HL-60/S4 treated with phorbol 12-myristate 13-acetate at 8.2 ng/mL for 4 days and 3 days (cell line): Measurements from ENCODE around the gene SLC35B3.
"Not testable (repeated sequence)": the region's sequence is repeated elsewhere in the genome, so short reads cannot be mapped to it uniquely, and the experiment has no call there.

Experiments used
- in situ Hi-C: fragments of 300-500 bp; cut with MboI; formaldehyde crosslinking; loops from 2 replicates; pipeline ENCODE4 v1.15.0; 2022; ENCODE audit warnings: low sequenced_read_pairs

SLC35B3 gene

GRCh38 chr6:8415913-8416312 is 19.4 kb downstream of the SLC35B3 start:
- in situ Hi-C loops = no loop called here

GRCh38 chr6:8415280-8415679 is 20.1 kb downstream of the SLC35B3 start:
- in situ Hi-C loops = no loop called here

- in situ Hi-C loops = no loop called here
These were observed 20.5 kb downstream of the SLC35B3 start for GRCh38 chr6:8414844-8415243.

- in situ Hi-C loops = not testable (repeated sequence)
These were observed 29.4 kb downstream of the SLC35B3 start for GRCh38 chr6:8405946-8406345.

- in situ Hi-C loops = no loop called here
These were observed 32.8 kb downstream of the SLC35B3 start for GRCh38 chr6:8402546-8402945.

- in situ Hi-C loops = no loop called here
These were observed 34.7 kb downstream of the SLC35B3 start for GRCh38 chr6:8400663-8401062.

GRCh38 chr6:8392569-8392968 is 42.8 kb downstream of the SLC35B3 start:
- in situ Hi-C loops = no loop called here

- in situ Hi-C loops = no loop called here
These were observed 43.4 kb downstream of the SLC35B3 start for GRCh38 chr6:8391934-8392333.

- in situ Hi-C loops = no loop called here
These were observed 46.1 kb downstream of the SLC35B3 start for GRCh38 chr6:8389036-8389818.

- in situ Hi-C loops = no loop called here
These were observed 47.4 kb downstream of the SLC35B3 start for GRCh38 chr6:8387942-8388437.

- in situ Hi-C loops = no loop called here
These were observed 51.8 kb downstream of the SLC35B3 start for GRCh38 chr6:8383584-8383983.

GRCh38 chr6:8382434-8382833 is 52.9 kb downstream of the SLC35B3 start:
- in situ Hi-C loops = no loop called here

- in situ Hi-C loops = no loop called here
These were observed 59.4 kb downstream of the SLC35B3 start for GRCh38 chr6:8375916-8376315.
